Liver (tissue), 3 donors: ENCODE measurements around the gene MFGE8.

Source experiments
- GABPA ChIP-seq, 2 donors: IDR thresholded peaks in 1 of 2; conservative IDR thresholded peaks in 1 of 2; 2 replicates each; pipeline ENCODE4 v1.6.1; 2016; ENCODE audit warnings: antibody characterized with exemption in 2 of 2, mild to moderate bottlenecking in 1 of 2, moderate library complexity in 1 of 2
- RAD21 ChIP-seq, 2 donors: IDR thresholded peaks; 2 replicates each; pipeline ENCODE4 v1.6.1; 2016; ENCODE audit warnings: antibody characterized with exemption in 2 of 2, mild to moderate bottlenecking in 2 of 2
- RXRA ChIP-seq, 2 donors: IDR thresholded peaks; 2 replicates each; pipeline ENCODE4 v1.6.1; 2017 to 2018; ENCODE audit warnings: antibody characterized with exemption in 2 of 2, mild to moderate bottlenecking in 1 of 2
- TF ChIP-seq, protein P1 (sequence below): fragments of 150-350 bp; IDR thresholded peaks from 2 replicates; pipeline ENCODE4 v1.5.1; 2017; ENCODE audit warnings: improper control_type of control experiment, low read depth, low read length; ENCODE audit not compliant: missing input control
- TF ChIP-seq, protein P2 (sequence below): IDR thresholded peaks from 2 replicates; pipeline ENCODE4 v1.6.1; 2016; ENCODE audit warnings: antibody characterized with exemption
- donor health status: healthy.
- donor health status: healthy.

DNA sequence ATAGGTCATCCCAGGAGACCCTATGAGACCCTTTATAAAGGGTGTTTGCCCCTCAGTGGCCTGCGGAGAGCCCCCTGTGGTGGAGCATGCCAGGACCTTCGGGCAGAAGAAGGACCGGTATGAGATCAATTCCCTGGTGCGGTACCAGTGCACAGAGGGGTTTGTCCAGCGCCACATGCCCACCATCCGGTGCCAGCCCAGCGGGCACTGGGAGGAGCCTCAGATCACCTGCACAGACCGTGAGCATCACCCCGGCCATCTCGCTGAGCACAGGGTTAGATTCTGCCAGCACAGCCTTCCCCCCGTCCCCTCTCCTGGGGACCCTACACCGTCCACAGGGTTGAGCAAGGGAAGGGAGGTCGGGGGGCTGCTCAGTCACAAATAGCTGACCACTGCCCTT is 39.4 kb downstream of the MFGE8 start:
- TF ChIP-seq, protein P1, sequence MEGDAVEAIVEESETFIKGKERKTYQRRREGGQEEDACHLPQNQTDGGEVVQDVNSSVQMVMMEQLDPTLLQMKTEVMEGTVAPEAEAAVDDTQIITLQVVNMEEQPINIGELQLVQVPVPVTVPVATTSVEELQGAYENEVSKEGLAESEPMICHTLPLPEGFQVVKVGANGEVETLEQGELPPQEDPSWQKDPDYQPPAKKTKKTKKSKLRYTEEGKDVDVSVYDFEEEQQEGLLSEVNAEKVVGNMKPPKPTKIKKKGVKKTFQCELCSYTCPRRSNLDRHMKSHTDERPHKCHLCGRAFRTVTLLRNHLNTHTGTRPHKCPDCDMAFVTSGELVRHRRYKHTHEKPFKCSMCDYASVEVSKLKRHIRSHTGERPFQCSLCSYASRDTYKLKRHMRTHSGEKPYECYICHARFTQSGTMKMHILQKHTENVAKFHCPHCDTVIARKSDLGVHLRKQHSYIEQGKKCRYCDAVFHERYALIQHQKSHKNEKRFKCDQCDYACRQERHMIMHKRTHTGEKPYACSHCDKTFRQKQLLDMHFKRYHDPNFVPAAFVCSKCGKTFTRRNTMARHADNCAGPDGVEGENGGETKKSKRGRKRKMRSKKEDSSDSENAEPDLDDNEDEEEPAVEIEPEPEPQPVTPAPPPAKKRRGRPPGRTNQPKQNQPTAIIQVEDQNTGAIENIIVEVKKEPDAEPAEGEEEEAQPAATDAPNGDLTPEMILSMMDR: no peak
- TF ChIP-seq, protein P2, sequence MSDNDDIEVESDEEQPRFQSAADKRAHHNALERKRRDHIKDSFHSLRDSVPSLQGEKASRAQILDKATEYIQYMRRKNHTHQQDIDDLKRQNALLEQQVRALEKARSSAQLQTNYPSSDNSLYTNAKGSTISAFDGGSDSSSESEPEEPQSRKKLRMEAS: no peak
- TF ChIP-seq GABPA (IDR thresholded peaks at IDR 0.05 in 1 of 2, conservative IDR thresholded peaks at IDR 0.05 in 1 of 2): no peak
- no peak for TF ChIP-seq RXRA (IDR thresholded peaks at IDR 0.05)
- no peak for TF ChIP-seq RAD21 (IDR thresholded peaks at IDR 0.05)
